Measurements from ENCODE around the gene GCNT2.

GCNT2 gene

DNA sequence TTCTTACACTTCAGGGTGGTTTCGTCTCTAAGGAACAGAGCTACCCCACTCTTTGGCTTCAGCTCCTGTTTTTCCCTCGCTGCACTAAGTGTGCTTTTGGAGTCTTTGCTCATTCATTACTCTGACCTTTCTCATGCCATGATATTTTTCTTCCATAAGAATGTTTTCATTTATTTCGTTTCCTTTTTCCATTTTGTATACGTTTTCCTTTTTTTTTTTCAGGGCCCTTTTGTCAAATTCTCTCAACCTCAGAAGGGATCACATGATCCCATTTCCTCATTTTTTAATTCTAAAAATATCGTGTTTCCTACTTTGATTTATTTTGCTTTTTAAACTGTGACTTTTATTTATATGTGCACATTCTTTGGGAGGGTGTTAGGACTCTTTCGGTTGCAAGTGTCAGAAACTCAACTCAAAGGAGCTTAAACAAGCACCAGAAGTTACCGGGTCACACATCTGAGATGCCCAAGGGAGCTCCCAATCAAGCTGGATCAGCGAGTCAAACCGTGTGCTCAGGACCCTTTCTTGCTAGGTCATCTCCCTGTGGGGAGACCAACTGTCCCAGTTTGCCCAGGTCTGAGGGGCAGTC lies 40.6 kb downstream of the GCNT2 start:
- H4K20me1 ChIP-seq (ENCODE audit: insufficient read depth, low read length), result no peaks in the 10 kb centered on the region
- H3K4me2 ChIP-seq (ENCODE audit: low read length), result no peak overlapping the region
- H3K4me1 ChIP-seq (ENCODE audit: insufficient read depth, low read length, severe bottlenecking), result peaks cover 24% of the 10 kb centered on the region
- no peaks in the 10 kb centered on the region for H3K9me3 ChIP-seq (ENCODE audit: low read length)
- peaks cover 18% of the 10 kb centered on the region; the same call in 1 of the 2 replicates for H3K79me2 ChIP-seq (ENCODE audit: insufficient read depth, low read length)
- peaks cover 40% of the 10 kb centered on the region for H3K36me3 ChIP-seq (ENCODE audit: insufficient read depth, low read length)
- H3K4me3 ChIP-seq (ENCODE audit: low read depth, low read length, poor library complexity, severe bottlenecking), result no peak overlapping the region
- H2AFZ ChIP-seq (ENCODE audit: low read length), result no peak overlapping the region
- no peaks in the 10 kb centered on the region for H3K9me2 ChIP-seq (ENCODE audit: low read depth, low read length)
- H3K9ac ChIP-seq (ENCODE audit: low read length), result no peak overlapping the region
- TF ChIP-seq, protein P1, sequence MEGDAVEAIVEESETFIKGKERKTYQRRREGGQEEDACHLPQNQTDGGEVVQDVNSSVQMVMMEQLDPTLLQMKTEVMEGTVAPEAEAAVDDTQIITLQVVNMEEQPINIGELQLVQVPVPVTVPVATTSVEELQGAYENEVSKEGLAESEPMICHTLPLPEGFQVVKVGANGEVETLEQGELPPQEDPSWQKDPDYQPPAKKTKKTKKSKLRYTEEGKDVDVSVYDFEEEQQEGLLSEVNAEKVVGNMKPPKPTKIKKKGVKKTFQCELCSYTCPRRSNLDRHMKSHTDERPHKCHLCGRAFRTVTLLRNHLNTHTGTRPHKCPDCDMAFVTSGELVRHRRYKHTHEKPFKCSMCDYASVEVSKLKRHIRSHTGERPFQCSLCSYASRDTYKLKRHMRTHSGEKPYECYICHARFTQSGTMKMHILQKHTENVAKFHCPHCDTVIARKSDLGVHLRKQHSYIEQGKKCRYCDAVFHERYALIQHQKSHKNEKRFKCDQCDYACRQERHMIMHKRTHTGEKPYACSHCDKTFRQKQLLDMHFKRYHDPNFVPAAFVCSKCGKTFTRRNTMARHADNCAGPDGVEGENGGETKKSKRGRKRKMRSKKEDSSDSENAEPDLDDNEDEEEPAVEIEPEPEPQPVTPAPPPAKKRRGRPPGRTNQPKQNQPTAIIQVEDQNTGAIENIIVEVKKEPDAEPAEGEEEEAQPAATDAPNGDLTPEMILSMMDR (IDR thresholded peaks at IDR 0.05; ENCODE audit: low read length), result no peak
- TF ChIP-seq EZH2 (IDR thresholded peaks at IDR 0.05; ENCODE audit: borderline replicate concordance, low read length), result no peak
- H3F3A ChIP-seq (ENCODE audit: insufficient read depth, low read length), result no peaks in the 10 kb centered on the region
- no peaks in the 10 kb centered on the region for H3K27me3 ChIP-seq (ENCODE audit: insufficient read depth, low read length)
- no peak overlapping the region for H3K27ac ChIP-seq (ENCODE audit: low read depth, low read length, poor library complexity, severe bottlenecking)

DNA sequence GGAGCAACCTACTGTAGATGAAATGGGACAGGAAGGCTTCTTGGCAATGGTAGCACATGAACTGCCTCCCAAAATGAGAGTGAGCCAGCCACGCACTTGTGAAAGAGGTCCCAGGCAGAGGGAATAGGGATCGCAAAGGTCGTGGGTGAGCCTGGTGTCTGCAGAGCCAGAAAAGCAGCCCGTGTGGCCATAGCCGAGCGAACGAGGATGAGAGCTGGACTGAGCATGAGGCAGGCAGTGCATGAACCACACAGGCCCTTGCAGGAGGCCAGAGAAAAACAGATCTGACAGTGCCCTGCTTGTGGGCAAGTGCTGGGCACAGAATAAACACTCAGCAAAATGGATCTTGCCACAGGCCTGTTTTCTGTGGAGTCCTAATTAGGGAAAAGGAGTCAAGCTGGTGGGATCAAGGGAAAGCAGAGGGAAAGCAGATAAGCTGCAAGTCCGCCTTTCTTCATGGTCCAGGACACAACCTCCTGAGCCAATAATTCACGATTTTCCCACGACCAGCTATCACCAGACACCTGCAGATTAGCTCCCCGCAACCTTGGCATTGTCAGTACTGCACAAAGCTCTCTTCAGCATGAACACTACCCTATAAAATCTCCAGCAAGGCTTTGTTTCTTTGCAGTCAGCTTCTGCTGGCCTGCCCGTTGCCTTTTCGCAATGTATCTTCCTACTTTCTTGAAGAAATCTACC lies 44.0 kb downstream of the GCNT2 start:
- TF ChIP-seq EZH2 (IDR thresholded peaks at IDR 0.05; ENCODE audit: borderline replicate concordance, low read length), result no peak
- TF ChIP-seq, protein P1 (IDR thresholded peaks at IDR 0.05; ENCODE audit: low read length), result no peak
- no peak overlapping the region for H3K27ac ChIP-seq (ENCODE audit: low read depth, low read length, poor library complexity, severe bottlenecking)
- H3K9ac ChIP-seq (ENCODE audit: low read length), result no peak overlapping the region
- no peak overlapping the region for H3K4me3 ChIP-seq (ENCODE audit: low read depth, low read length, poor library complexity, severe bottlenecking)
- H3K27me3 ChIP-seq (ENCODE audit: insufficient read depth, low read length), result no peaks in the 10 kb centered on the region
- H3K9me3 ChIP-seq (ENCODE audit: low read length), result no peaks in the 10 kb centered on the region
- H3K9me2 ChIP-seq (ENCODE audit: low read depth, low read length), result no peaks in the 10 kb centered on the region
- H4K20me1 ChIP-seq (ENCODE audit: insufficient read depth, low read length), result no peaks in the 10 kb centered on the region
- H3K4me1 ChIP-seq (ENCODE audit: insufficient read depth, low read length, severe bottlenecking), result no peaks in the 10 kb centered on the region
- H3K4me2 ChIP-seq (ENCODE audit: low read length), result no peak overlapping the region
- no peaks in the 10 kb centered on the region for H3K79me2 ChIP-seq (ENCODE audit: insufficient read depth, low read length)
- no peak overlapping the region for H2AFZ ChIP-seq (ENCODE audit: low read length)
- peaks cover 31% of the 10 kb centered on the region for H3K36me3 ChIP-seq (ENCODE audit: insufficient read depth, low read length)
- no peaks in the 10 kb centered on the region for H3F3A ChIP-seq (ENCODE audit: insufficient read depth, low read length)

DNA sequence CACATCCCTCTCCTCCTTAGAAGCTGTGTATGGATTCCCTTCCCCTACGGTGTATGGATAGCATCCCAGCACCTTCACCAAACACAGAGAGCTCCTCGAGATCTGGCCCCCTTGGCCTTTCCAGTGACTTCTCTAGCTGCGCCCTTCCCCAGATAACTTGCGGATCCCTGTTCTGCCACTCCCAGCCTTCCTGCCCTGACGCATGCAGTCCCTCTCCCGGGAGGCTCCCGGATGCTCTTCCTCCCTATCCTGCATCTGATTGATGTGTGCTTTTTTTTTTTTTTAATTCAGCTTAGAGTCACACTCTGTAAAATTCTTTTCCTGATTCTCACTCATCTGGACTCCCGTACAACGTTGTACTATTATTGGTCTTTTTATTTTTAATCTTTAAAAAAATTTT lies 44.8 kb downstream of the GCNT2 start:
- Histone ChIP-seq H3K9me3 (ENCODE audit: low read length) (no peaks in the 10 kb centered on the region), H3K27ac (ENCODE audit: low read depth, low read length, poor library complexity, severe bottlenecking) (no peak overlapping the region), H3K4me3 (ENCODE audit: low read depth, low read length, poor library complexity, severe bottlenecking) (no peak overlapping the region), H3K27me3 (ENCODE audit: insufficient read depth, low read length) (no peaks in the 10 kb centered on the region), H3K36me3 (ENCODE audit: insufficient read depth, low read length) (peaks cover 37% of the 10 kb centered on the region), H3K9ac (ENCODE audit: low read length) (no peak overlapping the region), H4K20me1 (ENCODE audit: insufficient read depth, low read length) (no peaks in the 10 kb centered on the region), H3F3A (ENCODE audit: insufficient read depth, low read length) (no peaks in the 10 kb centered on the region), H3K4me1 (ENCODE audit: insufficient read depth, low read length, severe bottlenecking) (no peaks in the 10 kb centered on the region), H2AFZ (ENCODE audit: low read length) (no peak overlapping the region), H3K79me2 (ENCODE audit: insufficient read depth, low read length) (0 out of 2 replicates have a peak, but pooled peaks cover under 1% of the 10 kb centered on the region), H3K9me2 (ENCODE audit: low read depth, low read length) (no peaks in the 10 kb centered on the region), H3K4me2 (ENCODE audit: low read length) (no peak overlapping the region)
- TF ChIP-seq, protein P1 (IDR thresholded peaks at IDR 0.05; ENCODE audit: low read length), result no peak
- TF ChIP-seq EZH2 (IDR thresholded peaks at IDR 0.05; ENCODE audit: borderline replicate concordance, low read length), result no peak
